Suprapubic skin (tissue), 4 donors: Measurements from ENCODE around the gene ARPC2.

Experiments
- CTCF ChIP-seq, 2 donors: fragments of 200-600 bp in 1 of 2; fragments of 450-650 bp in 1 of 2; sonication (generic) in 1 of 2; IDR thresholded peaks; one replicate each; pipeline ENCODE4 v1.5.1; 2016 to 2019; ENCODE audit warnings: antibody characterized with exemption in 2 of 2, mild to moderate bottlenecking in 1 of 2, moderate library complexity in 1 of 2
- EP300 ChIP-seq: sonication (generic); formaldehyde crosslinking; IDR thresholded peaks from one replicate; pipeline ENCODE4 v1.6.1; 2017; ENCODE audit warnings: antibody characterized with exemption
- POLR2A ChIP-seq, 2 donors: fragments of 450-650 bp; IDR thresholded peaks; one replicate each; pipeline ENCODE4 v1.6.1; 2017; ENCODE audit warnings: antibody characterized with exemption in 2 of 2, mild to moderate bottlenecking in 2 of 2, moderate library complexity in 2 of 2
- POLR2AphosphoS5 ChIP-seq, 3 donors: sonication (generic); formaldehyde crosslinking; IDR thresholded peaks; one replicate each; pipeline ENCODE4 v1.6.1; 2017; ENCODE audit warnings: antibody characterized with exemption in 3 of 3

DNA sequence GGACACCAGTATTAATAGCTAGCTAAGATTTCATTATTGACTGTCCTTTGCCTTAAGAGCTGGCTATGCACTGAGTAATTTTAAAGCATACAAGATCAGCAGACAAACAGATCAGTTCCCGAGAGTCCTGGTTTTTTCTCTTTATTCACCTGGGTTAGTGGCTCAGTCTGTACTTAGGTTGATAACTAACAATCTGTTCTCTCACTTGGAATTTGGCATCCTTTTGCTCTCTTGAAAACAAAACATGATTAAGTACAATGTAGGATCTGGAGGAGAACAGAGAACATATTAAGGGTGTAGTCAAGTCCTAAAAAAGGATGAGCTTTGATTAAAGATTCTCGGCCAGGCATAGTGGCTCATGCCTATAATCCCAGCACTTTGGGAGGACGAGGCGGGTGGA lies 16.6 kb downstream of the ARPC2 start:
- no peak for TF ChIP-seq CTCF (IDR thresholded peaks at IDR 0.05)
- TF ChIP-seq POLR2A (IDR thresholded peaks at IDR 0.05) = no peak
- no peak for TF ChIP-seq POLR2AphosphoS5 (IDR thresholded peaks at IDR 0.05)
- no peak for TF ChIP-seq EP300
